Amniotic stem cell (primary cell): Measurements from ENCODE around the gene PLEKHJ1.

Source experiments
- DNase-seq: peaks from one replicate; lab custom pipeline; 2025; lab: John Stamatoyannopoulos, UW

PLEKHJ1 gene

DNA sequence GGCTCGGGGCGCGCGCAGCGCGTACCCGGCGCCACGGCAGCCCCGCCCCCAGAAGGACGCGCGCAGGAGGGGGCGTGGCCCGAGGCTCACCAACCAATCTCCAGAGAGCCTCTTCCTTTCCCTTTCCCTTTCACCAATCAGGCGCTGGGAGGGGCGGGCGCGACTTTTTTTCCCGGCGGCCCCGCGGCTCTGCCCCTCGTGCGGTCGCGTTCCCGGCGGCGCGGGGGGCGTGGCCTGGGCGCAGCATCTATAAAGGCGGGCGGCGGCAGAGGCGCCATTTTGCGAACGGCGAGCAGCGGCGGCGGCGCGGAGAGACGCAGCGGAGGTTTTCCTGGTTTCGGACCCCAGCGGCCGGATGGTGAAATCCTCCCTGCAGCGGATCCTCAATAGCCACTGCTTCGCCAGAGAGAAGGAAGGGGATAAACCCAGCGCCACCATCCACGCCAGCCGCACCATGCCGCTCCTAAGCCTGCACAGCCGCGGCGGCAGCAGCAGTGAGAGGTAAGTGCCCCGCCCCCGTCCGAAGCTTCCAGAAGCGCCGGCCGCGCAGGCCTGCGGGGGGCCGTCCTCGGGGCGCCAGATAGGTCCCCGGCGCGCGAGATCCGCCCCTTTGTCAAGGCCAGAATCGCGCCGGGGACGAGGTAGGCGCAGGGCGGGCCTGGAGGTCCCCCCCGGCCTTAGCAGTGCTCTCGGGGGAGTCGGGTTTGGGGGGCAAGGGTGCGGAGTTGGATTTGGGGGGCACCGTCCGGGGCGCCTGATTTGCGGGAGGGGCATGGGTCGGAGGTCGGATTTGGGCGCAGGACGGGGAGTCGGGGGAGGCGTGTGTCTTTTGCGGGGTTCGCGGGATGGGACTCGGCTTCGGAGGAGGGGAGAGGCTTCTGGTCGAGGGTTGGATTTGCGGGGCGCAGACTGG, 33.4 kb upstream of the PLEKHJ1 start:
- DNase-seq: peak; percentile 86

- no peak for DNase-seq
These were observed 32.7 kb upstream of the PLEKHJ1 start for GRCh38 chr19:2268861-2269243.

DNA sequence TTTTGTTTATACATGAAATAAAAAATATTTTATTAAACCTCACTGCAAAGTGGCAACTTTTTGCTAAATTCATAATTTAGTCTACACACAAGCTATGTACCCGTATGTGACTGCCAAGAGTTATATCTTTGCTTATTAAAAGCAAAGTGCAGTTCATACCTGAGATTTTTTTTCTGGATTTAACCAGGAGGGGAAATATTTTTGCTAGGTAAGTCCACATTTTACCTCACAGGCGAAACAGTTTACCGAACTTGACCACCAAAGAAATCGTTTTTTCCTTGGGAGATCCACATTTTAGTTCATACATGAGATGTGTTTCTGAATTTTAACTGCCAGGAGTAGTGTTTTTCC, 32.3 kb upstream of the PLEKHJ1 start:
- DNase-seq: no peak

DNA sequence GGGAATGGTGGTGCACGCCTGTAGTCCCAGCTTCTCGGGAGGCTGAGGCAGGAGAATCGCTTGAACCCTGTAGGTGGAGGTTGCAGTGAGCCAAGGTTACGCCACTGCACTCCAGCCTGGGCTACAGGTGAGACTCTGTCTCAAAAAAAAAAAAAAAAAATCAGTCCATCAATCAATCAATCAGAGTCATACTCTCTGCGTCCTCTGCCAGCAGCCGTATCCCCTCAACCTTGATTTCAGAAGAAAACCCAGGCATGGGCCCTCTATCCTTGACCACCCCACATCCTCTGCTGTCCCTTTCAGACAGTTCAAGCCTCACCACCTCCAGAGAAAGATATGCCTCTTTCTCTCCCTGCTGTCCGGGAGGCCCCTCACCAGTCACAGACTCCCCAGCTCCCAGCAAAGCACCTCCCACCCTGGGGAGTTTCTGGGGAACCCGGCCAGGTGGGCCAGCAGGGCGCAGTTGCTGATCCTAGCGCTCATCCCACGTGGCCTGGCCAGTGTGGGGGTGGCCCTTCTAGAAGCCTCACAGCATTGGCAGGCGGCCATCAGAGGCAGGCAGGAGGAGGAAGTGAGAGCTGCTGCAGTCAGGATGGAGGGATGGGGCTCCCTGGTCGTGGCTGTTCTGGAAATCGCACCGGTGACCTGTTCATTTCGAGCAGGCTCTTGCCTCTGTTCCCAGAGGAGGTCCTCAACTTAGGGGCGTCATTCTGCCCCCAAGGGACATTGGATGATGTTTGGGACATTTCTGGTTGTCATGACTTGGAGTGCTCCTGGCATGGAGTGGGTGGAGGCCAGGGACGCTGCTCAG, 30.3 kb upstream of the PLEKHJ1 start:
- no peak for DNase-seq

GRCh38 chr19:2261438-2262172, 25.5 kb upstream of the PLEKHJ1 start:
- DNase-seq: no peak

- no peak for DNase-seq
These were observed 24.2 kb upstream of the PLEKHJ1 start for GRCh38 chr19:2260341-2260805.

DNA sequence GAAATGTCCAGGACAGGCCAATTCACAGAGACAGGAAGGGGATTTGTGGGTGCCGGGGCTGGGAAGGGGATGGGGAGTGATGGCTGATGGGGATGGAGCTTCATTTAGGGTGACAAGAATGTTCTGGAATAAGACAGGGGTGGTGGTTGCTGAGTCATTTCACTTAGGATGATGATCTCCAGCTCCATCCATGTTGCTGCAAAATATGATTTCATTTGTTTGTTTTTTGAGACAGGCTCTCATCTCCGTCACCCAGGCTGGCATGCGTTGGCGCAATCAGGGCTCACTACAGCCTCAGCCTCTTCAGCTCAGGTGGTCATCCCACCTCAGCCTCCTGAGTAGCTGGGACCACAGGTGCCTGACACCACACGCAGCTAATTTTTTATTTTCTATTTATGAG, 23.2 kb upstream of the PLEKHJ1 start:
- DNase-seq: no peak

GRCh38 chr19:2255982-2256685, 20.0 kb upstream of the PLEKHJ1 start, which contains the start of gene JSRP1:
TSS of gene JSRP1 (minus strand) at chr19:2256417. CDS start at chr19:2255314, 1,103 bp downstream.
- DNase-seq: no peak

DNA sequence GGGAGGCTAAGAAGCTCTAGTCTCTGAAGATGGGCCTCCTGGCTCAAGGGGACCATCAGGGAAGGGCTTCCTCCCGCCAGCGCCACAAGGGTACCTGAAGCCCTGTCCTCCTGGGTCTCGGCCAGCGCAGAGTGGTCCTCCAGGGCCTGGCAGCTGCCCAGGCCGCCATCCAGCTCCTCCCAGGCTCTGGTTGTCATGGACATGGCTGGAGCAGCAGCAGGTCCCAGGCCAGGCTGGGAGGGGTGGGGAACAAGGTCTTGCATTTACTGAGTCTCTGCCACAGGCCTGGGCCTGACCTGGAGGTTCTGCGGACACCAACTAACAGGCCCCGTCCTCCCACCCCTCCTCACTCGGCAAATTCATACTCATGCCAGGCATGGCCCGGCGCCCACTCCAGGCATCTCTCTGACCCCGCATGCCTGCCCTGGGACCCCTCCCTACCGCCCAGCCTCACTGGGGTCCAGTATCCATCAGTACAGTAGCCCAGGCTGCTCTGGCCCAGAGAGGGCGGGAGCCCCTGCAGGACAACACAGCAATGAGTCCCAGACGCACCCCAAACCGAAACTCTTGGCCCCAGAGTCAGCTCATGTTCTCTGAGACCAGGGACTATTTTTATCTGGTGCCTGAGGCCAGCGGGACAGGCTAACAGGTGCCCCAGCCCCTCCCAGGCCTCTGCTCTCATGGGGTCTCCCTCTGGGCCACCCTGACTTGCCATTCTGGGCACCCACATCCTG, 19.1 kb upstream of the PLEKHJ1 start:
- DNase-seq: no peak

GRCh38 chr19:2254064-2254872, 18.1 kb upstream of the PLEKHJ1 start:
- DNase-seq: no peak

- no peak for DNase-seq
These were observed 17.3 kb upstream of the PLEKHJ1 start for GRCh38 chr19:2253106-2254063.

DNA sequence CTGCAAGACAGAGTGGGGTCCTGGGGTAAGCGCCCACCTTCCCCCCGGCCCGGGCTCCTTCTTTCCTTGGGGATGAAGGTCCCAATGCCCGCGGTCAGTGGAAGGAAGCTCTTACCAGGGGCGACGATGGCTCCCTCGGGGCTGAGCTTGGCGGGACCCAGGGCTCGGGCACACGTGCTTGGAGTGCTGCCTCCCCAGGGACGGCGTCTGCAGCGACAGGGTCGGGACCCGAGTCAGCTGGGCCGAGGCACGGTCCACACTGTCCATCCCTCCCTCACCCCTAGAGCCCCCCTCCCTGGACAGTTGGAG, 16.6 kb upstream of the PLEKHJ1 start:
- DNase-seq: no peak

- no peak for DNase-seq
These were observed 16.1 kb upstream of the PLEKHJ1 start for GRCh38 chr19:2252055-2252796.

DNA sequence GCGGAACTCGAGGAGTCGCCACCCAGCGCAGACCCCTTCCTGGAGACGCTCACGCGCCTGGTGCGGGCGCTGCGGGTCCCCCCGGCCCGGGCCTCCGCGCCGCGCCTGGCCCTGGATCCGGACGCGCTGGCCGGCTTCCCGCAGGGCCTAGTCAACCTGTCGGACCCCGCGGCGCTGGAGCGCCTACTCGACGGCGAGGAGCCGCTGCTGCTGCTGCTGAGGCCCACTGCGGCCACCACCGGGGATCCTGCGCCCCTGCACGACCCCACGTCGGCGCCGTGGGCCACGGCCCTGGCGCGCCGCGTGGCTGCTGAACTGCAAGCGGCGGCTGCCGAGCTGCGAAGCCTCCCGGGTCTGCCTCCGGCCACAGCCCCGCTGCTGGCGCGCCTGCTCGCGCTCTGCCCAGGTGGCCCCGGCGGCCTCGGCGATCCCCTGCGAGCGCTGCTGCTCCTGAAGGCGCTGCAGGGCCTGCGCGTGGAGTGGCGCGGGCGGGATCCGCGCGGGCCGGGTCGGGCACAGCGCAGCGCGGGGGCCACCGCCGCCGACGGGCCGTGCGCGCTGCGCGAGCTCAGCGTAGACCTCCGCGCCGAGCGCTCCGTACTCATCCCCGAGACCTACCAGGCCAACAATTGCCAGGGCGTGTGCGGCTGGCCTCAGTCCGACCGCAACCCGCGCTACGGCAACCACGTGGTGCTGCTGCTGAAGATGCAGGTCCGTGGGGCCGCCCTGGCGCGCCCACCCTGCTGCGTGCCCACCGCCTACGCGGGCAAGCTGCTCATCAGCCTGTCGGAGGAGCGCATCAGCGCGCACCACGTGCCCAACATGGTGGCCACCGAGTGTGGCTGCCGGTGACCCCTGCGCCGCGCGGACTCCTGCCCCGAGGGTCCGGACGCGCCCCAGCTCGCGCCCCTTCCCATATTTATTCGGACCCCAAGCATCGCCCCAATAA, 15.3 kb upstream of the PLEKHJ1 start:
- no peak for DNase-seq

DNA sequence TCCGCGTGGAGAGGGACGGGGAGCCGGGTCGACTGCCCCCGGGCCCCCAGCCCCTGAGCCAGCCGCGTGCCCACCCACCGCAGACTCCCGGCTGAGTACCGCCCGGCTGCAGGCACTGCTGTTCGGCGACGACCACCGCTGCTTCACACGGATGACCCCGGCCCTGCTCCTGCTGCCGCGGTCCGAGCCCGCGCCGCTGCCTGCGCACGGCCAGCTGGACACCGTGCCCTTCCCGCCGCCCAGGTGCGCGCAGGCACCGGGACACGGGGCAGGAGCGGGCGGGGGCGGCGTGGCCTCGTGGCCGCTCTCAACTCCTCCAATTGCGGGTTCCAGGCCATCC, 14.6 kb upstream of the PLEKHJ1 start:
- DNase-seq: no peak

- no peak for DNase-seq
These were observed 14.0 kb upstream of the PLEKHJ1 start for GRCh38 chr19:2249880-2250765.
